ENCODE measurements around the gene KCNC2.
A peak's percentile ranks its signal among the peaks of the same experiment; 100 is the strongest.
"Not testable (repeated sequence)": the region's sequence is repeated elsewhere in the genome, so short reads cannot be mapped to it uniquely, and the experiment has no call there.

Gene KCNC2

DNA sequence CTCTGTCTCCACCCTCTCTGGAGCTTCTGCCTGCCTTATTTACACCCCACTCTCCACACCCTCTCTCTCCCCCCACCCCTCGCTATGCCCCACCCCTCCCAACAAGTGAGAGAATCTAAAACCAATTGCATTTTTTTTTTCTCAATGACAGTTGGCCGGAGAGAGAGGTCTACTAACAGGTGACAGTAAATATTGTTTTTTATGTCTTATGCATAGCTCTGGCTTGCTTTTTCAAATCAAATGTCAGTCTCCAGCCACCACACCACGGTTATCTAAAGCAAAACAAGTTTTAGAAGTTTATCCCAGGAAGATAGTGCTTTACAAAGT lies at the start of gene KCNC2:
TSS of gene KCNC2 (minus strand) at position 28 of the 327 bp plus-strand sequence.
- DNase-seq (ENCODE audit: low read depth), result no peak

DNA sequence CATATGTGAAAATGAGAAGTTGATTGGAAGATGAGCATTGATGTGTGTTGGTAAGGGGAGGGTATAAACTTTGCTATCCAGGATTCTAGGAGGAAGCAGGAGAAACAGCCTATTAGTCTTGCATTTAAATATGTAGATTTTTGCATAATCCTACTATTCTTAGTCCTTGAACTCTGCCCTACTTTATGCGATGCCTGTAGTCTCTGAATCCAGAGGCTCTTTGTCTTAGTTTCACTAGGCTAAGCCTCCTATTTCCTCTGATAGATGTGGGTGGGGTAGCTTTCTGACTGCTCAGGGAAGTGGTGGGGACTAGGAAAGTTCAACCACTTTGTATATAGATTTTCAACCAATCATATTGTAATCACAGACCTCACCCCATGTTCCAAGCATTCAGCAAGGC lies 49.5 kb upstream of the KCNC2 start:
- DNase-seq (ENCODE audit: low read depth), result no peak

DNA sequence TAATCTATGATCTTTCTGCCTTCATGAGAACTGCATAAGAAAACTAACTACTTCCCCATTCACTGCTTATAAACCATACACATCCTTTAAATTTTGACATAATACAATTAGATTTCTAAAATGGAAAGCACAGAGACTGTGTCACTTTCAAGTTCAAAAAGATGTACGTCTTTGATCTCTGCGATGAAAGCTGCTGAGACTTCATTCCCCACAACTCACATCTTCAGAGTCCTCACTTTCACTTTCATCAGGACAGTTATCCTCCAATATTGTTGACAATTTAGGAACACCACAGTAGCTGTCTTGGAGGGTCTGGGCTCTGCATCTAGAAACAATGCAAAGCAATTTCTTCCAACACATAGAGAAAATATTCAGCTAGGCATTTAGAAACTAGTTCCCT lies 47.9 kb upstream of the KCNC2 start:
- DNase-seq (ENCODE audit: low read depth), result no peak

DNA sequence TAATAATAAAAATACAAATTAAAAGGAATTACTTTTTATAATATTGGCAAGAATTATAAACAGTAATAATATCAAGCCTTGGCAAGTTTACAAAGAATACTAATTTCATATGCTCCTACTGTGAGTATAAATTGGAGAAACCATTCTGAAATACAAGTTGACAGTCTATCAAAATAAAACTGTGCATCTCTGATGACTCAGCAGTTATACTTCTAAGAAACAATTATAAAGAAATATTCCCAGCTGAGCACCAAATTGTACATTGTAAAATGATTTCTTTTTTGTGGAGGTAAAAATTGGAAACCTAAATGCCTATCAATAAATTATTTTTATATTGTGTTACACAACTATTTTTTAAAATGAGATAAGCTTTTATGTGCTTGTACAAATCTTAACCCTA lies 35.5 kb upstream of the KCNC2 start:
- DNase-seq (ENCODE audit: low read depth), result no peak

DNA sequence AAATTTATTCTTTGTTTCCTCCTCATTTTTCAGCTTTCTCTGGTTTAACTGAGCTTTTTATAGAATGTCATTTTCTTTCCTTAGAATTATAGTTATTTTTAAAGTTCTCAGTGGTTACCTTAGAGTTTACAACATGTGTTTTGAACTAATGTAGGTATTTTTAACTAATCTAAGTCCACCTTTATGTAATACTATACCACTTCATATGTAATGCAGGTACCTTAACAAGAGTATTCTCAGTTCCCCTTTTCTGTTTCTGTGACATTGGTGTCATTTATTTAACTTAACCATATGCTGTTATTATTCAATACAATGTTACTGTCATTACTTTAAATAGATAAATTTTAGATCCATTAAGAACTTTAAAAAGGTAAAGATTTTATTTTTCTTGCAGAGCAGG lies 30.3 kb upstream of the KCNC2 start:
- DNase-seq (ENCODE audit: low read depth), result no peak

DNA sequence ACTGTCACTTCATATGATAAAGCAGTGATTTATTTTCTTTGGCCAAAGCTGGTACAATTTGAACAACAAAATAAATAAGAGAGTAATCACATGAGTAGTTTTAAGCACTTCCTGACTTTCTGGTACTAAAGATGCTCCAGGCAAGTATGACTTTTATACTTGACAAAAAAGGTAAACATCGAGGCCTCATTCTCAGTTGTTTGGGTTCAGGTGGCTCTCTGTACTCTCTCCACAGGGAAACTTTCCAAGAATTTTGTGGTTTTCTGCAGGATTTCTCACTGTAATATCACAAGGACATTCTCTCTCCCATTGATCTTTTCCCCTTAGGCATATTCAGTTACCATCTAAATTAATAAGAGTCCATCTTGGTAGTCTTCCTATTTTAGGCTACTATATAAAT lies 26.6 kb upstream of the KCNC2 start:
- DNase-seq (ENCODE audit: low read depth), result no peak

DNA sequence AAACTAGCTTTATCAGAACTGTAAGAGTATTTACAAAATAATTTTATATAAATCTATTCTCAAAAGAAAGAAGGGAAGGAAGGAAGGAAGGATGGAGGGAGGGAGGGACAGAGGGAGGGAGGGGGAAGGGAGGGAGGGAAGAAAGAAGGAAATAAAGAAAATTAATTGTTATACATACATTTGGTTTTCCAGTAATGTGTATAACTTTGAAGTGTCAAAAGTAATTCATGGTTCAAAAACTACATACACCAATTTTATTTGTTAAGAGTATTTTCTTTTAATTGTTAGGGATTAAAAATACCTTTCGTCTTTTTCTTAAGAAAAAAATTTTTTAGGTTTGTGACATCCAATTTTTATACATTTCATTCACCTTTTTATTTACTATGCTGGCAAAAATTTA lies 17.5 kb upstream of the KCNC2 start:
- no peak for DNase-seq (ENCODE audit: low read depth)

DNA sequence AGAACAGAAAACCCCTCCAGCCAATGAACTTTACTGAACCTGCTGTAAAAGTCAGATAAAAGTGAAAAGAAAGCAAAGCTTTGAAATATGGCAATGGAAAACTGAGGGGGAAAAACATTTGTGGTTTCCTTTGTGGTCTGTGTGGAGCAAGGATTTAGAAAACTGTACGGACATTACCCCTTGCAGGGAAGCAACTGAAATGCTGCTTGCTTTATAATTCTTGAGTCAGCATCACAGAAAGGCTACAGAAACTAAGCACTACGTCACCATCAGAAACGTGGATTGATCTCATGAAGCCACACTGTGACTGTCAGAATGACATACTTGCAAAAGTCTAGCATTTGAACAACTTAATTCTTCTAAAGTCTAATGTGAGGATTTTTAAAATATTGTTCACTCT lies 2.4 kb upstream of the KCNC2 start:
- DNase-seq (ENCODE audit: low read depth), result no peak

DNA sequence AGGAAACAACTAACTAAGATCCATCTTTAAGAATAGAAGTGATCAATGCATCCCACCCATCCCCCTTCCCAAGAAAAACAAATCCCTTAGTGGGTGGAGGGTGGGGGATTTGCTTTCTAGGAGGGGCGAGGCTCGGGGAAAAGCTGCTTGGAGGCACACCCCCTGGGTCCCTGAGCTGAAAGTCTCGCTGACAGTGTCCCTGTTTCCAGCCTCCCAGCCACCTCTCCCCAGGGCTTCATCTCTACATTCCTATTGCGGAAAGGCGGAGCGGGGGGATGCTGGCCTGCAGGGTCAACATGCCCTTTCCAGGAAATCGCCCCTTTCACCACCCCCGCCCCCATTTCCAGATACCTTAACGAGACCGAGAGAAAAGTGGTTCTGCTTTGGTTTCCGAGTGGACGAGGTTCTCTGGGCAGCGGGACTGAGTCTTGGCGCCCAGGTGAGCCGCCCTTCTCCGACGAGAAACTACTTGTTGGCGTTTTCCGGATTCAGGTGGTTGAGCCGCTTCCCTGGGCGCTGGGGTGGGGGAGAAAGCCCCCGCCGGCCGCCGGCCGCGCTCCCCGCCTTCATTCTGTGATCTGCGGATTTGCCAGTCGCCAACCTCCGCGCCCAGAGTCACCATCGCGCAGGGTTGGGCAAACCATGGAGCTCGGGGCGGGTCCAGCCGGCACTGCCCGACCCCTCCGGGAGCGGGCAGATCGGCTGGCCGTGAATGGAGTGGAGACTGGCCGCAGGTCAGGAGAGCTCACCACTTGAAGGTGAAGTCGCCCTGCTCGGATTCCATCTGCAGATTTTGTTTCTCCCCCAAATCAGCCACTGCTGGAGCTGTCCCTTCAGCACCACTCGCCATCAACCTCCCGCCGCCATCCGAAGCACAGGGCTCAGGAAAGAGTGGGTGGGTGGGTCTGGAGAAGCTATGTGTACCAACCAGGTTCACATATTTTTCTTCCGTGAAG lies 505 bp downstream of the KCNC2 start:
- peak; percentile 3 for DNase-seq (ENCODE audit: low read depth)

DNA sequence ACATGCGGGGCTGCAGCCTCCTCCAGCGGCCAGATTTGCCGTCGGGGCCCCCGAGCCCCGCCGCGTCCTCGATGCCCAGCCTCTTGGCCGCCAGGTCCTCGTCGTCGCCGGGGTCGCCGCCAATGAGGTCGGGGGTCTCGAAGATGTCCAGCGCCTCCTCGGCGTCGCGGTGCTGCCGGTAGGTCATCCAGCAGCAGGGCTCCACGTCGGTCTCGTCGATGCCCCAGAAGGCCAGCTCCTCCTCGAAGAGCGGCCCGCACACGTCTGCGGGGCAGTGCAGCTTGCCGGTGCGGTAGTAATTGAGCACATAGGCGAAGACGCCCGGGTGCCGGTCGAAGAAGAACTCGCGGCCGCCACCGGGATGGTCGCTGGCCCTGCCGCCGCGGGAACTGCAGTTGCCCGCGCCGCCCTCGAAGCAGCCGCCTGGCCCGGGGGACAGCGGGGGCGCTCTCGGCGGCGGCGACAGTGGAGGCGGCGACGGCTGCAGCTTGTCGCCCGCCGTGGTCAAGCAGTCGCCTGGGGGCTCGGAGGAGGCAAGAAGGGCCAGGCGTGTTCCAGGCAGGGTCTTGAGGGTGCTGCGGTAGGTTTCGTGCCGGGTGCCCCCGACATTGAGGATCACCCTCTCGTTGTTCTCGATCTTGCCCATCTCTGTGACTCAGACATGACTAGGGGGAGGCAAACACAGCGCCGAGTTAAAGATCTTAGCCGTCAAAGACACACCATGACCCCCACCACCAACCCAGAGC lies 2.1 kb downstream of the KCNC2 start:
- DNase-seq (ENCODE audit: low read depth), result no peak

DNA sequence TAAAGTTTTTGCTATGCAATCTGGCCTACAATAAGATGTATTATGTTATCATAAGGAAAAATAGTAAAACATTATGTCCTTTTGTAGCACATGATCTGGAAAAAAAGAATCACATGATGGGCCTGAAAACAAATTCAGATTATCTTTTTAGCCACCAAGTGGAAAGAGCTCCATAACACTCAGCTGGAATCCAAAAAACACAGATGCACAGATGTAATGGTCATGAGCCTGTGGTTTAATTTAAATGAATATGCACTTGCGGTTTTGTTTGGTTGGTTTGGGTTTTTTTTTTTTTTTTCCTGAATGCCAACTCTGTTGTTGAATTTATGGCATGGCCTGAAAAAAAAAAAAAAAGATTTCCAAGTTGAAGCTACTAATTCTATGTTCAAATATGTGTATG lies 4.1 kb downstream of the KCNC2 start:
- no peak for DNase-seq (ENCODE audit: low read depth)

DNA sequence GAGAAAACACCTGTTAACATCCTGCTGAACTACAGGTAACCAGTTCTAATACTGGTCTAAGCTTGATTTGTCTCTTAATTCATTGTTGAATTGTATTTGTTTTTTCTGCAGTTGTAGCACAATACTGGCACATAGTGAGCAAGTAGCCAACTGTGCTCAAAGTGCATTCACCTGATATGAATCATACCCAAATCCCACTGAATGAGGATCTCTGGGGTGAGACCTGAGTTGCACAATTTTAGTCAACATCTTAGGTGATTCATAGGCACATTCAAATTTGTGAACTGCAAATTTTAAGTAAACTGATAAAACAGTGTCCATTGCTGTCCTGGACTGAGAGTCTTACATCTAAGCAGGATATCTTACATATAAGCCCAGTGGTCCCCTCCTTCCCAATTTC lies 12.8 kb downstream of the KCNC2 start:
- no peak for DNase-seq (ENCODE audit: low read depth)

DNA sequence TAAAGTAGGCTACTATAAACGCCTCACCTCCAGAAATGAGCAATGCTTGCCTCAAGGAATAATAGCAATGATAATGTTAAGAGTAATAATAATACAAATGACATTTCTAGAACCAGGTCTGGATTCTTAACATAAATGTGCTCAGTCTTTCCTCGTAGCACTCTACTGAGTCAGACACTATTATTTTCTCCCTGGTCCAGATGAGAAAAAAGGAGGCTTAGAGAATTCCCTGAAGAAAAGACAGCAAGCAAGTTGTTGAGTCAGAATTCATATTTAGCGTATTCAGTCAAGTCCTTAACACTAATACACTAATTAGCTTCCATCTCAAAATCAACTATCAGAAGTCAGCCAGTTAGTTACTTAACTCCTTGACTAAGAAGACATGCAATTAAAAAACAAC lies 13.2 kb downstream of the KCNC2 start:
- DNase-seq (ENCODE audit: low read depth), result no peak

DNA sequence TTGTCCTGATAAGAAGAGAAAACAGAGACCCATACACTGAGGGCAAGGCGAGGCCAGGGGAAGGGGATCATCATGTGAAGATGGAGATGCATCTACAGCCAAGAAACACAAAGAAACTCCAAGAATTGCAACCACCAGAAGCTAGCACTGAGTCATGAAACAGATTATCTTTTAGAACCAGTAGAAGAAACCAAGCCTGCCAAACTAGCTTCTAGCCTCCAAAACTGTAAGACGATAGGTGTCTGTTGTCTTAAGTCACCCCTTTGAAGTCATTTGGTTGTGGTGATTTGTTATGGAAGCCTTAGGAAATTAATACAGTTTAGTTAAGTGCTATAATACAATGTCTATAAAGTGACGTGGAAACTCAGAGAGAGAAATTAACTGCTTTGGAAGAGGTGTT lies 15.4 kb downstream of the KCNC2 start:
- no peak for DNase-seq (ENCODE audit: low read depth)

DNA sequence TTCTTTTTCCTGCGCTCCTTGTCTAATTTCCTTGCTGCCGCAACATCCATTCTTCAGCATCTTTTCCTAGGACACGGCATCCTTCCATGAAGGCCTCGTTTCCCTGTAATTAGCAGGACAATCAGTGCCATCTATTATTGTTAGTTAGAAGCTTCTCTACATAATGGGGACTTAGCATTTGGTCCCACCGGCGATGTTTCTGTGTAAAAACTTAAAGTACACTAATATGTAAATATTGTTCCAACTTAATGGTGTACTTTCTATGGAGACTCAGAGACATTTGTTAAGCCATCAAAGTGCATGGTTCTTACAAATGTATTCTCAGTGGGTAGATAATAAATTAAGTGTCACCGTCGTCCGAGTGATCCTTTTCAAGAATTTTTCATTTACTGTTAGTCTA lies 17.4 kb downstream of the KCNC2 start:
- no peak for DNase-seq (ENCODE audit: low read depth)

DNA sequence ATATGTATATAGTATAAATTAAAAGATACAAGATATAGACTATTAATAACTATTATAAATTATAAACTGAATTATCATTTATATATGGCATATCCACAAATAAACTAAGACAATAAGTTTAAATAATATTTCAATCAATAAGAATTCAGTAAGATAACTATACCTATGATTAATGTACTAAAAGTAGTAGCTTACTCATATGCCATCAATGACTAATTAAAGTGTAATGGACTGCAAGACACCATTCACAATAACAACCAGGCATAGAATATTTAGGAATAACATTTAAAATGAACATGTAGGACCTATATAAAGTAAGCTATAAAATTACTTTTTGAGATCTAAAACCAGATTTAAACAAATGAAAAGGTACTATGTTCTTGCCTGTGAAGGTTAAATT lies 18.8 kb downstream of the KCNC2 start:
- no peak for DNase-seq (ENCODE audit: low read depth)

DNA sequence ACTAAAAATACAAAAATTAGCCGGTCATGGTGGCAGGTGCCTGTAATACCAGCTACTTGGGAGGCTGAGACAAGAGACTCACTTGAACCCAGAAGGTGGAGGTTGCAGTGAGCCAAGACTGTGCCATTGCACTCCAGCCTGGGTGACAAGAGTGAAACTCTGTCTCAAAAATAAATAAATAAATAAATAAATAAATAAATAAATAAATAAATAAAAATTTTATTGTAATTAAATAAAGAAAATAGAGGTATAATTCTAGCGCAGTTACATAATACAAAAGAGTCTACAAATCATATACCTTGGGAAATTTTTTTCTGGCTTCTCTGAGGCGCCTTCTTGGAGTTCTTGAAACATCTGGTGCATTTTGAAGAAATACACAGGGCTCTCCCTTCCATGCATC lies 23.8 kb downstream of the KCNC2 start:
- DNase-seq (ENCODE audit: low read depth), result not testable (repeated sequence)

DNA sequence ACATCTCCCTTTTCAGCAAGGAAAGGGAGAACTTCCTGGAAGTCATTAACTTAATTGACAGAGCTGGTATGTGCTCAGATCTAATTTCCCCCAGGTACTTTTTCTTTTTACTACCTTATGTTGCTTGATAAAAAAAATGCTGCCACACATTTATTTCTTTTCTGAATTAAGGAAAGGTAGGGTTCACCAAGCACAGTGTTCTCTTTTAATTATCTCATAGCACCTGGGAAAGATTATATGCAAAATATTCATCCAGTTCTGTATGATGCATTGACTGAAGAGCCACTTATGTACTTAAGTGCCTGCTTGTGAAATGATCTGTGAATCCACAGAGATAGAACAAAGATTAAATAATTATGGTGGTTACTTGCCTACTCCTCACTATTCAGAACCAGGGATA lies 25.1 kb downstream of the KCNC2 start:
- DNase-seq (ENCODE audit: low read depth), result no peak

DNA sequence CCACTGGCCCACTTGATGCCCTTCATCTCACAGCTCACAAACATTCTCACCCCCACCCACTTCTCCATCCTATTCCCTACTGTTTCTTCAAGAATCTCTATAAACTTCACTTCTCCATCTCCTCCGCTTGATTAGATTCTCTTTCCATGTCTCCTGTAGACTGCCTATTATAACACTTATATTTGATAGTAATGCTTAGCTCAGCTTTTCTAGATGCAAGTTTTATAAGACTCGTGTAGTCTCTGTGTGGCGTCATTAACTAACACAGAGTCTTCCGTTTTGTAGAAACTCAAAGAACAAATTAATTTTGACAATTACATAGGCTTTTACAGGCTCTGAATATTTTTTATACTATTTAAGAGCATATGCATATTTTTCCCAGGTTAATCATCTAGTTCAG lies 25.7 kb downstream of the KCNC2 start:
- DNase-seq (ENCODE audit: low read depth), result no peak

DNA sequence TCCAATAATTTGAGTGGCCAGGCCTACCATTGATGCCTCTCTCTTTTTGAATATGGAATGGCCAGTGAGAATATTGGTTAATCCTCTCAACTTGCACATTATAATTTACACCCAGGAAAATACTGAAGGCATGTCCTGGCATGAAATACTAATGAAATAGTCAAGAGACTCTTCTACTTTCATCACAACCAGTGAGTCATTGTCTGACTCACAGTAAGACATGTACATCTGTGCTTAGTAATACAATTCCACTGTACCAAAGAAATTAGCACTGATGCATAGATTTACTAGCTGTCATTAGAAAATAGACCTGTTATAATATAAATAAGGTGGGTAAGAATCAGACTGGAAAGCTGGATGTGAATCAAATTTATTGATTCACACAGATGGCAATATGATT lies 31.6 kb downstream of the KCNC2 start:
- DNase-seq (ENCODE audit: low read depth), result peak; percentile 69

DNA sequence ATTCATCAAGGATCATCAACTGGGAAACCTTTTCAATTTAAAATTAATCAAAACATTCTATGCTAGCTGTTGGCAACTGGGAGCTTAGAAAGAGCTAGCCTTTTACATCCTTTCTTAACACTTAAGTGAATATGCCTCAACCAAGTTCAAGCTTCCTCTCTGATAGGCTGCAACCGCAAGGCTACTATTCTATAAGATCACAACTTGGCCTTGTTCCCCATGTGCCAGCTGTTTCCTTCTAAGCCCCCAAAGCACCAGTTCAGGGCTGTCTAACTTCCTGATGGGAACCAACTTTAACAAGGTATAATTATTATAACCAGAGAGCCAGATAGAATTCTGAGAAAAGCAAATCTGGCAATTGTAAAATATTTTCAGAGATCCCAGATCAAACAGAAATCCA lies 37.0 kb downstream of the KCNC2 start:
- DNase-seq (ENCODE audit: low read depth), result no peak

DNA sequence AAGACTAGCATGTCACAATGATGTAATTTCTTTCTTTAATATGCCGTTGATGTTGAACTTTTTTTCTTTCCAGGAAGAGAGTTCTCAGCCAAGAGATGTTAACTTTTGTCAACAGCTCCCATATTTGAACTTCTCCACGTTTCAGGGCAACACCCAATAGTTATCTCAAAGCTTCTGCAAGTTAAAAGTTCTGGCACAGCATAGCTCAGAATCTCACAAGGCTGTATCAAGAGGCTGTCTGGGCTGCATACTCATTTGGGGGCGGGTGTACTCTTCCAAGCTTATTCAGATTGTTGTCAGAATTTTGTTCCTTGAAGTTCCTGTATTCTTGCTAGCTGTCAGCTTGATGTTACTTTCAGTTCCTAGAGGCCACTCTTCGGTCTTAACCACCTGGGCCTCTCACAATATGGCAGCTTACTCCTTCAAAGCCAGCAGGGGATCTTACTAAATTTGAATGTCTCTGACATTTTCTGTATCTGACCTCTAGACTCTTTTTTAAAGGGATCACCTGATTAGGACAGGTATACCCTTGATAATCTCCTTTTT lies 38.9 kb downstream of the KCNC2 start:
- DNase-seq (ENCODE audit: low read depth), result no peak

DNA sequence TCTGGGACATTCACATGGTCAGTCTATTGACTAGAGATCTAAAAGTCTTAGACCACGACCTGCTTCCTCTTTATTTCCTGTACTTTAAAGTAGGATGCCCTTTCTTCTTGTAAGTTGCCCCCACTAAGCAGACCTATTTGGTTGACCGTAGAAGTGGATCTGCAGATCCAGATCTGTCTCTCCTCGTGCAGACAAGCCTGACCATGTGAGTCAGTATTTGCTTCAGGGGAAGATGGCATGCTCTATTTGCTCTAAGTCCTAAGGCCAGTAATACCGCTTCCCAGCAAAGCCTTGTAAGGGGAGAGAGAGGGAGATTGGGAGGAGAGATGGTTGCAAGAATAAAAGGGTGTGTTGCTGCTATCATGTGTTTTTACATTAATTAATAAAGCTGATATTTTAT lies 46.8 kb downstream of the KCNC2 start:
- DNase-seq (ENCODE audit: low read depth), result no peak
